ENCODE measurements around the gene ANKRD6. TPM values are rescaled to one million over a fixed set of nuclear protein-coding genes. Genes with fewer than 3 reads are reported as not detected.

The ANKRD6 gene
- total RNA-seq, 2 experiments from 2014 or later, result 2.4 to 7.0 TPM

DNA sequence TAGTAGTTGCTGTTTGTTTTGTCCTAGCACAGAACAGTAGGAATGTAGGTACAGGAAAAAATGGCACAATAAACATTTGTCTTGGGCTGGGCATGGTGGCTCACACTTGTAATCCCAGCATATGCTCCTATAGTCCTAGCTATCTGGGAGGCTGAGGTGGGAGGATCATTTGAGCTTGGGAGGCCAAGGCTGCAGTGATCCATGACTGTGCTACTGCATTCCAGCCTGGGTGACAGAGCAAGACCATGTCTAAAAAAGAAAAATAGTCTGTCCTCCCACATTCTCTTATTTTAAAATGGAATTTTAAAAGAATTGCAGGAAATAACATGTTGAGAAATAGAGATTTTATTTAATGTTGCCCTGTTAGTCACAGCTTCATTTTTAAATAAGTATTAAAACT lies 87.8 kb downstream of the ANKRD6 start:
- POLR2A ChIA-PET, result no interaction called here
- Histone ChIP-seq H3K36me3 (ENCODE audit: insufficient read depth, low read length) (no peaks in the 10 kb centered on the region), H4K20me1 (ENCODE audit: insufficient read depth, low read length) (no peaks in the 10 kb centered on the region), H3K9me2 (ENCODE audit: insufficient read depth, low read length) (no peaks in the 10 kb centered on the region), H3K4me3 (ENCODE audit: low read depth, low read length, poor library complexity, severe bottlenecking) (no peak overlapping the region), H3K79me2 (ENCODE audit: insufficient read depth, low read depth, low read length) (no peaks in the 10 kb centered on the region), H3K27ac (ENCODE audit: low read depth, low read length, poor library complexity, severe bottlenecking) (no peak overlapping the region), H3K4me1 (ENCODE audit: insufficient read depth, low read length, poor library complexity, severe bottlenecking) (no peaks in the 10 kb centered on the region), H3K9me3 (ENCODE audit: low read length) (no peaks in the 10 kb centered on the region), H3K4me2 (ENCODE audit: low read length) (no peak overlapping the region), H2AFZ (ENCODE audit: low read length) (no peak overlapping the region)
- intact Hi-C loops (cut with micrococcal nuclease; ENCODE audit: unreplicated experiment), result no loop called here
- TF ChIP-seq EZH2phosphoT487 (IDR thresholded peaks at IDR 0.05; ENCODE audit: borderline replicate concordance, low read depth, low read length), result no peak
- TF ChIP-seq CTCF (conservative IDR thresholded peaks at IDR 0.05; ENCODE audit: low read length), result no peak
- CTCF ChIA-PET (ENCODE audit: unreplicated experiment), result no interaction called here
- BruUV-seq (replicated peaks), result no TSS peak
- no peak for DNase-seq (ENCODE audit: low spot score)

DNA sequence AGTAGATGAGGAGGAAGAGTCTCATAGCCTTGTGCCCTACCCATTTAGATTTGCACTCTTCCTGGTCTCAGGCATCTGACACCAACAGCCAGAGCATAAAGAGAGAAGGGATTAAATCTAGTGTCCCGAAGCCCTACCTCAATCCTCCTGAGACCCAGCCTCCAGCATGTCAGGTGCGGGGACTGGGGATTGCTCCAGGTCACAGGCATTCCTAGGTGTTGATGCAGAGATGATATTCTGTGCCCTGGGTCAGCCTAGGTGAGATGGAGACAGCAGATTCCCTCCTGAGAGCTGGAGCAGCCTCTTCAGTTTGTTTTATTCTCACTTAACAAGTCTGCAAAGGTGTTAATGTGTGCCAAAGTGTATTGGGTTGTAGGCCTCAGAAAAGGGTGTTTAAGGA lies 89.8 kb downstream of the ANKRD6 start:
- CTCF ChIA-PET (ENCODE audit: unreplicated experiment), result no interaction called here

More for the DNA sequence above, 89.8 kb downstream of the ANKRD6 start:
- H3K27ac ChIP-seq (ENCODE audit: low read depth, low read length, poor library complexity, severe bottlenecking), result no peak overlapping the region
- BruUV-seq (replicated peaks), result no TSS peak
- TF ChIP-seq CTCF (conservative IDR thresholded peaks at IDR 0.05; ENCODE audit: low read length) (no peak), EZH2phosphoT487 (IDR thresholded peaks at IDR 0.05; ENCODE audit: borderline replicate concordance, low read depth, low read length) (no peak)
- no peaks in the 10 kb centered on the region for H3K9me3 ChIP-seq (ENCODE audit: low read length)
- POLR2A ChIA-PET, result interaction anchor here (0.8 kb wide), 1 partner anchor 63 kb away, joined by 3 read pairs; no protein-coding TSS in a partner anchor
- no peak overlapping the region for H2AFZ ChIP-seq (ENCODE audit: low read length)
- no peaks in the 10 kb centered on the region for H3K36me3 ChIP-seq (ENCODE audit: insufficient read depth, low read length)
- H4K20me1 ChIP-seq (ENCODE audit: insufficient read depth, low read length), result no peaks in the 10 kb centered on the region
- no peak overlapping the region for H3K4me2 ChIP-seq (ENCODE audit: low read length)
- no peak for DNase-seq (ENCODE audit: low spot score)
- intact Hi-C loops (cut with micrococcal nuclease; ENCODE audit: unreplicated experiment), result no loop called here
- no peak overlapping the region for H3K4me3 ChIP-seq (ENCODE audit: low read depth, low read length, poor library complexity, severe bottlenecking)
- H3K79me2 ChIP-seq (ENCODE audit: insufficient read depth, low read depth, low read length), result no peaks in the 10 kb centered on the region
- H3K9me2 ChIP-seq (ENCODE audit: insufficient read depth, low read length), result no peaks in the 10 kb centered on the region
- H3K4me1 ChIP-seq (ENCODE audit: insufficient read depth, low read length, poor library complexity, severe bottlenecking), result no peaks in the 10 kb centered on the region
